HG03095 (cell line): ENCODE measurements around the gene PNMA8B.

Experiments
- ATAC-seq: cut with Tn5 transposase; IDR thresholded peaks from one replicate; pipeline ENCODE4 v1.9.1; 2021; ENCODE audit warnings: moderate library complexity; ENCODE audit not compliant: unreplicated experiment

Gene PNMA8B

DNA sequence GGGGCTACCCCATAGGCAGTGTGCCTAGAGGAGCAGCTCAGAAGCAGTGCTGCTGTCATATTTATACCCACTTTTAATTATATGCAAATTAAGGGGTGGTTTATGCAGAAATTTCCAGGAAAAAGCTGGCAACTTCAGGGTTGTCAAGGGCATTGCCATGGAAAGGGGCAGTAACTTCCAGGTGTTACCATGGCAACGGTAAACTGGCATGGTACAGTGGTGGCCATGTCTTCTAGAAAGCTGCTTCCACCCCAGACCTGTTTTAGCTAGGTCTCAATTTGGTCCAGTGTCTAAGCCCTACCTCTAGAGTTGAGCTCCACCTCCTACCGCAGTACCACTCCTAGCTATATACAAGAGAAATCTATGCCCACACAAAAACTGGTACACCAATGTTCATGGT lies 35.6 kb downstream of the PNMA8B start:
- no peak for ATAC-seq

- no peak for ATAC-seq
These were observed 38.7 kb downstream of the PNMA8B start for GRCh38 chr19:46456930-46457329.

DNA sequence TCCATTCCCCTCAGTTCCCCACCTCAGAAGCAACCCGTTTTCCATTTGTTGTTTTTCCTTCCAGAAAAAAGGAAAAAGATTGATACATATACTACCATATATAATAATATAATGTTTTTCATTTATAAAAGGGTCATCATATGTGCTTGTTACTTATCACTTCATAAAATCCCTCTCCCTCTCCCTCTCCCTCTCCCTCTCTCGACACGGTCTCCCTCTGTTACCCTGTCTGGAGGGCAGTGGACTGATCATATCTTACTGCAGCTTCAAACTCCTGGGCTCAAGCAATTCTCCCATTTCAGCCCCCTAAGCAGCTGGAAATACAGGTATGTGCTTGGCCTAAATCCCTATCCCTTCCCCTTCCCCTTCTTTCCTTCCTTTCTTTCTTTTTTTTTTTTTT lies 41.4 kb downstream of the PNMA8B start:
- no peak for ATAC-seq

- no peak for ATAC-seq
These were observed 42.0 kb downstream of the PNMA8B start for GRCh38 chr19:46453661-46454060.

GRCh38 chr19:46452186-46452585 lies 43.5 kb downstream of the PNMA8B start:
- no peak for ATAC-seq

DNA sequence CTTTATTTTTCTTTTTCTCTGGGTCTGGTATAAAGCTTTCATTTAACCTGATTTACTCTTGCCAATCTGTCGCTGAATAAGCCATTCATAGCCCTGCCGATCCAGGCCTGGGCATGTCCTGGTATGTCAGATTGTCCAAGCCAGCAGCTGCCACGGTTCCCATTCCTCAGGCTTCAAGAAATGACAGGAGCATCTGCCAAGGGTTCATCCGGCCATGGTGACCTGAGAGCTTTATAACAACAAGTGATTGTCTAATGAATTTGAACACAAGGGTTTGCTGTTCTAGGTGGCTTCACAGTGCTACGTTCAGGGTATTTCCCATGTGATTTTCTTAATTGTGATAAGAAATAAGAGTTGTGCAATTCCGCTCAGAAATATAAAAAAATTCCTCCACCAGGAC lies 44.3 kb downstream of the PNMA8B start:
- ATAC-seq, result no peak

GRCh38 chr19:46450737-46451136 lies 44.9 kb downstream of the PNMA8B start:
- no peak for ATAC-seq

DNA sequence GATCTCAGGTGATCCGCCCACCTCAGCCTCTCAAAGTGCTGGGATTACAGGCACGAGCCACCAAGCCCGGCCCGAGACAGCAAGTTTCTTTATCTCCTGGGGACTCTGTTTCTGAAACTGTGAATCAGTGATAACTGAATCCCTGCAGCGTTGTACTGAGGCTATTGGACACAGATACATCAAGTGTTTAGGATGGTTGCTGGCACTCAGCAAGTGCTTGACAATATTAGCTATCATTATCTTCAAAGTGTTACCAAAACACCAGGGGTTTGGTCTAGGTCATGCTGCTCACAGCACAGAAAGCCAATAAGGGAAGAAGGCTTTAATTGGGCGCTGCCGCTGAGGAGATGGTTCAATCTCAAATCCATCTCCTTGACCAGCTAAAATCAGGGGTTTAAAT lies 46.4 kb downstream of the PNMA8B start:
- no peak for ATAC-seq

- no peak for ATAC-seq
These were observed 47.1 kb downstream of the PNMA8B start for GRCh38 chr19:46448601-46449000.

DNA sequence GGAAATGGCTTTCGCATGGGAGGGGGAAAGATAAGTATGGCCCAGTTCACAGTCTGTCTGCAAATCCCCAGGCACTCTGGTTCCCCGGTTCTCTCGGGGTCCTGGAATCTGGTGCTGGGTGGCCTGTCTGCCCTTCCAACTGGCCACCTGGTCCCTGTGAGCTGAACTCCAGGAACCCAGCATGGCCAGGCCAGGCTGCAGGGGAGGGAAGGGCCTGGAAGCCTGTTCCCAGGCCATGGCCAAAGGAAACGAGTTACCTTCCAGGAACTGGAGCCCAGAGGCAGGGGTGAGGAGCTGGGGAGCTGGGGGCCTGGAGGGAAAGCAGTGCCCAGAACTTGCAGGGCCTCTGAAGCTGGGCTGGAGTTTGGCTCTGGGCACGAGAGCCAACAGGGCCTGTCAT lies 47.8 kb downstream of the PNMA8B start:
- no peak for ATAC-seq

- ATAC-seq, result no peak
These were observed 48.7 kb downstream of the PNMA8B start for GRCh38 chr19:46447006-46447405.

GRCh38 chr19:46446021-46446420 lies 49.6 kb downstream of the PNMA8B start:
- no peak for ATAC-seq

DNA sequence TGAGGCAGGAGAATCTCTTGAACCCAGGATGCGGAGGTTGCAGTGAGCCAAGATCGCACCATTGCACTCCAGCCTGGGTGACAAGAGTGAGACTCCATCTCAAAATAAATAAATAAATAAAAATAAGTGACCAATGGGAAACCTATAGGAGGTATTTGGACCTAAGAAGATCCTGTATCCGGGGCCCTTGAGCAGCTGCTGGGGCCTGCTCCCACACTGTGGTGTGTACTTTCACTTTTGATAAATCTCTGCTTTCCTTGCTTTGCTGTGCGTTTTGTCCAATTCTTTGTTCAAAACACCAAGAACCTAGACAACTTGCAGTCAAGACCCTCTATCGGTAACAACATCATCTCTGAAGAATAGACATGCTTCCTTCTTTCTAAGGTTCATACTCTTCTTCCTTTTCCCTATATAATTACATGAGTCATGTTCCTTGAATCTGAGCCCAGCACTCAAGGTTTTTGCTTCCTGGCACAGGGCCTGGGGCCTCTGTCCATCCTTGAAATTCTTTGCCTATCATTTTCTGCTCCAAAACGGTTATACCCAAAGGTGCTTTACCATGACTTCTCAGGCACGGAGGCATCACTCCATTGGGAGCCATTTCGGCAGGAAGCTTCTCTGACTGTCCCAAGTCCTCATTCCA lies 52.7 kb downstream of the PNMA8B start:
- ATAC-seq, result no peak

GRCh38 chr19:46441866-46442265 lies 53.8 kb downstream of the PNMA8B start:
- ATAC-seq, result no peak
